SW480 (cell line): ENCODE measurements around the gene CISTR.

Experiments
- DNase-seq: peaks from one replicate; pipeline ENCODE4 v3.0.0-alpha.2; 2016; ENCODE audit warnings: low spot score

The CISTR gene

DNA sequence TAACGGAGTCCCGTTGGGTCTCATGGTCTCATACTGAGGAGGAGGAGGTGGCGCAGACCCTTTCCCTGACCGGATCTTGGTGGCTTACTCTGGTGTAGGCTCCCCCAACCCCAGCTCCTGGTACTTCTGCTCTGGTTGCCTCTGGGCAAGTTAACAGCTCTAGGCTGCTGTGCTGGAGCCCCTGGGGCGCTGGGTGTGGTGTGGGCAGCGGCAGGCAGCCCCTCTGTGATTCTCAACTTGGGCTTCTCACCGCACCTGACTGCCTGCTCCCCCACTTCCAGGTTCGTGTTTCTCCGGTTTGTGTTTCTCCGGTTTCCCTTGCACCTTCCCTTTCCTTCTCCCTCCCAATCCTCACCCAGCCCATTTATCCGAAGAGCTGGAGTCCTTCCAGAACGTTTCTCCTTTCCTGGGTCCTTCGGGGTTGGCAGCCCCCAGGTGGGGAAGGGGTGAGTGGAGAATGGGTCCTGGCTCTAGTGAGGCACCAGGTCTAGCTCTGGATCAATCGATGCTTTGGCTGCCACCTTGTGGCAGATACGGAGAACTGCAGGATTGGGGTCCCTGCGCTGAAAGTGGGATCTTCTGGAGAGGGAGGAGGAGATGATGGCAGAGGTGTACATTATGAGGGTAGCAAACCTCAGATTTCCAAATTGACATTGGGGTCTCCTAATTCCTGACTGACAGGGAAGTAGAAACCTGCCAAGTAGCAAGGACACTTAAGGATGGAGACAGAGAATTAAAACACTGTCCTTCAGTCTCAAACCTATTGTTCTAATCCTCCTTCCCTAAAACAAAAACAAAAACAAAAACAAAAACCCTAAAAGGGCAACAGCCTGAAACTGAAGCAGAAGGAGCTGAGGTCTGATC, 8.3 kb downstream of the CISTR start:
- DNase-seq = peak; percentile 59

GRCh38 chr12:53740130-53740491, 11.7 kb downstream of the CISTR start:
- no peak for DNase-seq

GRCh38 chr12:53739214-53740129, 12.3 kb downstream of the CISTR start:
- DNase-seq = no peak

DNA sequence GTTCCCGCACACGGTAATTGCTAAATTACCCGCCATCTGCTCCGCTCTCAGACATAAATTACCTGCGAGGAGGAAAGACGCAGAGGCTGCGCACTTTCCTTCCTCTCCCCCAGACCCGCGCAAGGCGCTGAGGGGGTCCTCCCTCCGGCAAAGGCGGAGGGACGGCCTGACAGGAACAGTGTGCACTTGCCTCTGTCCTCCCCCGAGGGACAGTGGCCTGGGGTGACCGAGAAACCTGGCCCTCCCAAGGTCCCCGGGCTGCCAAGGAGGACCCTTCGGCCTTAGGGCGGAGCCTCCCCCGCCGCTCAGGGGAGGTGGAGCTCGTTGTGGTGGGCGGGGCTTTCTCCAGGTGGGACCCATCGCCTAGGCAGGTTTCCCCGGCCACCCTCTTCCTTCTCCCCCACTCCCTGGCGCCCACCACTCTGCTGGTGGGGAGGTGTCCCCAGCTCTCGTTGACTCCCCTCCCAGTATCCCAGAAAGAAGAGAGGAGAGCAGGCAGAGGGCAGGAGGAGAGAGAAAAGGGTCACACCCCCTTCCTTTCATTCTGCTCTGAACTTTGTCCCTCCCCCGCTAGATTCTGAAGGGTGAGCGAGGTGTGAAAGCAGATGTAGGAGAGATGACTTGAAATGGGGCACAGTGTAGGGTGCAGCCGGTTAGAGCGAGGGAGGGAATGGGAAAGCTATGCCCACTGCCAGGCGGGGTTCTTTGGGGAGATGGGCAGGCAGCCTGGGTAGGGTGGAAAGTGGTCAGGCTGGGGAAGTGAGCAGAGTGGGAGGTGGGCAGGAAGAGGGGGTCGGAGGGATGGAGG, 13.2 kb downstream of the CISTR start:
- no peak for DNase-seq

DNA sequence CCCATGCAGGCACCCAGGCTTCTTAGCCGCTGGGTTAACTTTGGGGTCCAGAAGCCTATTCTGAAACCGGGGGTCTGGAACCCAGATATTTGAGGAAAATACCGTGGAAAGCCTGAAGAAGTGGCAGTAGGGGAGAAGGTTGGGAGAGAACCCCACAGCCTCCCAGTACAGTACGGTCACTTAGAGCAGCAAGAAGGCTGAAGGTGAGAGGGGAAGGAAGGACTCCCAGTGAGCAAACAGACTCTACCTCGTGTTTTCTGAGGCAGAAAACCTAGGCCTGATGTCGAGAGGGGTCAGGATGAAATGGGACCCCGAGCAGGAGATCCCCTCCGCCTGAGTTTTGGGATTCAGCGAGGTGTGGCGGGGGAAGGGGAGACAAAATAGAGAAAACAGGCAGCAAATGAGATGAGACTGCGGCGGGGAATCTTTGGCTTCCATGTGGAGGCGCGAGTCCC, 13.8 kb downstream of the CISTR start:
- no peak for DNase-seq

GRCh38 chr12:53737093-53737808, 14.5 kb downstream of the CISTR start:
- DNase-seq = no peak

DNA sequence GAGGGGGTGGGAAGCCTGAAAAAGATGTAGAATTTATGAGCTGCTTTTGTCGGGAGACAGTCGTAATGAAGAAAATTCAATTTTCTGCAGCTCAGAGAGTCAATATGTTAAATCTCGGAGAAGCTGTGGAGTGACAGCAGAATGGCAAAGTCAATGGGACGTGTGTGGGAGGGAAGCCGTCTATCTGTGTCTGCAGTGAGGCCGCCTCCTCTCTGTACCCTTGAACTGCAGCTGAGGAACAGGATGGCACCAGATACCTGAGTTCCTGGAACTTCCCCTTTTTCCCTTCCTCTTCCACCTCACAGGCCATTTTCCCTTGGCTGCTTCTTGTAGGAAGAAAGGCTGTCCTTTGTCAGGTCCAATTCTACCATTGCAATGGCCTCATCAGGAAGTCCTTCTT, 15.2 kb downstream of the CISTR start:
- DNase-seq = no peak

GRCh38 chr12:53735556-53735955, 16.2 kb downstream of the CISTR start:
- no peak for DNase-seq

- no peak for DNase-seq
Measured at GRCh38 chr12:53734425-53734824, 17.4 kb downstream of the CISTR start.

DNA sequence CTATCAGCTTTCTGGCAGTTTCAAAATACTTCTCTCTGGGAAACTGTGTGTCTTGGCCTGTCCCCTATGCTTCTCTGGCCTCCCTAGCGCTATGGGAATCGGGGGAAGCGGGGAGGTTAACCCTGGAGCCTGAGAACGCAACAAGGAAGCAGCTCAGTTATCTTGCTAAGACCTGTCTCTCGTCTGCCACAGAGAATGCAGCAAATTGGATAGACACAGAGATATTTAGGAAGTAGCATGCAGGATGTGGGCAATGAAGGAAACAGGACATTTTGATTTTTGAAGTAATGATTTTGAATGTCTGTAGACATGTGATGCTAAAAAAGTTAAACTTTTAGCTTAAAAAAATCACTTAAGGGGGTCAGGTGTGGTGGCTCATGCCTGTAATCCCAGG, 18.0 kb downstream of the CISTR start:
- DNase-seq = no peak

GRCh38 chr12:53733051-53733806, 18.6 kb downstream of the CISTR start:
- DNase-seq = no peak

DNA sequence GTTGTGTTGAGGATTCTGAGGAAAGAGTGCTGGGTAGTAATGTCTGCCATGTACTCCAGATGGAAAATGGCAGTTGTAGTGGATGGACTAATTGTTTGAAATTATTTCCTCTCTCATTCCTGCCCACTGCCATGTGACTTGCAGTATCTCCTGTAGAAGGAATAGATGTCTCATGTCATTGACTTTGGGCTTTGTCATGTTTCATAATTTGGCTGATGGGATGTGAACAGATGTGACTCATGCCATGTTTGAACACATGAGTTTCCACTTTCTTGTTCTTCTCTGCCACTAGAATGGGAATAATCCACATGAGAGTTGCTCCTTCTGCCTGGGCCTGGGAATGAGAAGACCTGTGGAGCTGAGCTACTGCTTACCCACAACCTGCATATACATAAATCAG, 22.1 kb downstream of the CISTR start:
- DNase-seq = no peak

- DNase-seq = no peak
Measured at GRCh38 chr12:53728206-53728605, 23.6 kb downstream of the CISTR start.

- DNase-seq = peak; percentile 98
Measured at GRCh38 chr12:53727310-53728041, 24.3 kb downstream of the CISTR start, which contains the start of gene CALCOCO1. CALCOCO1 (minus strand) TSS chr12:53727452; CDS start chr12:53725242, 2,210 bp downstream.

DNA sequence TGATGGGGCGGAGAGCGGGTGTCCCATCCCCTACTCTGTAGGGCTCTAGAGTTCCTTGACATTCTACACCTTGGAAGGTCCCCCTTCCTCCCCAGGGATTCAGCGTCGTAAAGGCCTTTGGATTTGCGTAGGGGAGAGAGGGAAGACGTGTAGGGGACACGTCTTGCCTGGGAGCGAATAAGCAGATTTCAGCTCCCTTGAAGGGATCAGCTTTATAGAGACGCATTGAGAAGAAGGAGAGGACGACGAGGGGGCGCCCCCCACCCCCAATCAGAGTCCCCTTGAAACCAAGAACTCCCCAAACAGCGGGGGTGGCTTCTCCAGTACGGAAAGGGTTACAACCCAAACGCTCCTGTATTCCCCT, 24.9 kb downstream of the CISTR start:
- DNase-seq = no peak

GRCh38 chr12:53726341-53726740, 25.4 kb downstream of the CISTR start:
- peak; percentile 57 for DNase-seq

GRCh38 chr12:53725824-53726223, 26.0 kb downstream of the CISTR start:
- peak; percentile 38 for DNase-seq

DNA sequence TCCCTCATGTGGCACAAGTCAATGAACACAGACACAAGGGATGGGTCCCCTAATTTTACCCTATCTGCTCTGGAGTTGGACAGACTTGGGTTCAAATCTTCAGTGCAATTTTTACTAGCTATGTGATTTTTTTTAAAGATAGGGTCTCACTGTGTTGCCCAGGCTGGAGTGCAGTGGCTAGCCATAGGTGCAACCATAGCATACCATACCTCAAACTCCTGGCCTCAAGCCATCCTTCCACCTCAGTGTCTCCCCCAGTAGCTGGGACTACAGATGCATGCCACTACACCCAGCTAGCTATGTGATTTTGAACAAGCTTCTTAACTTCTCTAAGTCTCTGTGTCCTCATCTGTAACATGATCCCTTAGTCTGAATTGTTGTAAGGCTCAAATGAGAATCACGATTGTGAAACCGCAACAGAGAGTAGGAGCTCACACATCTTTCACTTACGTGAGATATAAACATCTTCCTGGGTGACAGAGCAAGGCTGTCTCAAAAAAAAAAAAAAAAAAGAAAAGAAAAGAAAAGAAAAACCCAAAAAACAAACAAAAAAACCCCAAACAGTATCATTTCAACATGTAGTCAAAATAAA, 29.2 kb downstream of the CISTR start:
- DNase-seq = no peak

DNA sequence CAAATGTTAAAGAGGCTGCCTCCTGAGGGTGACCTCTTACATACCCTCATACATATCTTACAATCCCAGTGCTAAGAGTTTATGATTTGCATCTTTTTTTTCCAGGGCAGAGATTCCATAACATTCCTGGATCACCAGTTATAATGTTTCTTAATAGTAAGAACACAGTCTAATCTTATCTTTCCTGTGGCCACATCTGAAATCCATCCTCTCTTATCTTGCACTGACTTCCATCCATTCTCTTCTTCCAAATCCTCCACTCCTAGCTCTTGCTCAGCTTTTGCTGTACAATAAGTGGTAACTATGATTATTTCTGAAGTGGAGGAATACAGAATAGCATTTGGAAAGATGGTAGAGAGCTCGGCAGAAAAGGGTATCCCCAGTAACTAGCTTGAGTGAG, 30.8 kb downstream of the CISTR start:
- DNase-seq = no peak

GRCh38 chr12:53719649-53720048, 32.1 kb downstream of the CISTR start:
- DNase-seq = no peak
